ENCODE measurements around the gene EXOC3L4.
"Not testable (repeated sequence)": the region's sequence is repeated elsewhere in the genome, so short reads cannot be mapped to it uniquely, and the experiment has no call there.

The EXOC3L4 gene

DNA sequence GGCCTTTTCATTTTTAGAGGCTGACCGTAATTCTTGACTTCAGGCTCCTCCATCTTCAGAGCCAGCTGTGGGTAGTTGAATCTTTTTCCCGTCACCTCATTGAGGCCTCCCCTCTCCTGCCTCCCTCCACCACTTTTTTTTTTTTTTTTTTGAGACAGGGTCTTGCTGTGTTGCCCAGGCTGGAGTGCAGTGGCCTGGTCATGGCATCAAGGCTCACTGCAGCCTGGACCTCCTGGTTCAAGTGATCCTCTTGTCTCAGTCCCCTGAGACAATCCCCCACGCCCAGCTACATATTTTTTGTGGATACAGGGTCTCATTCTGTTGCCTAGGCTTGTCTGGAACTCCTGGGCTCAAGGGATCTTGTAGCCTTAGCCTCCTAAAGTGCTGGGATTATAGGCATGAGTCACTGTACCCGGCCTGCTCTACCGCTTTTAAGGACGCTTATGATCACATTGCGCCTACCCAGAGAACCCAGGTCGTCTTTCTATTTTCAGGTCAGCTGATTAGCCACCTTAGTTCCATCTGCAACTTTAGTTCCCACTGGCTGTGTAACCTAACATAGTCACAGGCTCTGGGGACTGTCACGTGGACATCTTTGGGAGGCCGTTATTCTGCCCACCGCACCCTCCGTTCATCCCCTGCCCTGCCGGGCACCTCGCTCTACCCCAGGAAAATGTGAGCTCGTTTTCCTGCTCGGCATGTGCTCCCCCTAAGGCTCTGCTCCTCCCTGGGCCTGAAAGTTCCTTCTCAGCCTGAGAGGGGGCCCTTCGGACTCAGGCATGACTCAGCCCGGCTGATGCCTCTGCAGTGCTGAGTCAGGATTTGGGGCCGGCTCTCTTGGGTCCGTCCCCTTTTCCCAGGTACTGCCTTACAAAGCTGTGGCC lies 42.1 kb downstream of the EXOC3L4 start:
- DNase-seq, result no peak

DNA sequence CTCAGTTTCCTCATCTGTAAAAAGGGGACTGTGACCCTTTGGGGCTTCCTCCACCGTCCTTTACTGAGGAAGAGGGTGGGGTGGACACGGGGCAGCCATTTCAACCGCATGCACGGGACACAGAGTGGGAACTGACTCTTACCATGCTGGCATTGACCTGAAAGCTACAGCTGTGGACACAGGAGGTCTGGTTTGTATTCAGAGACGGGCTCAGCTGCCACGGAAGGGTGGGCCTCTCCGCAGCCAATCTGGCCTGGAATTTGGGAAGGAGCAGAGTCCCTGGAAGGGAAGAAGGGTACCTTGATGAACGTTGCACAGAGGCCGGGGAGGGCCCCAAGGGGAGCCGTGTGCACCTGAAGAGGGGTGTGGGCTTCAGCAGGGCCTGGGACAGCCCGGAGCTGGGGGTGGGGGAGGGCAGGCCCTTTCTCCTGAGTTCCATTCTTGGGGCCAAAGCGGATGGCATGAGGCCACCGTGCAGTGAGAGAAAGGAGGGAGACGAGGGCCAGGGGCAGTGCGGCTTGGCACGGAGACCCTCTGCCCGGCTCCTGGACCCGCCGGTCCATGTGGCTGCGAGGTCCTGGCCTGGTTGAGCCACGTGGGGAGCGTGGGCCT lies 43.3 kb downstream of the EXOC3L4 start:
- DNase-seq, result no peak

DNA sequence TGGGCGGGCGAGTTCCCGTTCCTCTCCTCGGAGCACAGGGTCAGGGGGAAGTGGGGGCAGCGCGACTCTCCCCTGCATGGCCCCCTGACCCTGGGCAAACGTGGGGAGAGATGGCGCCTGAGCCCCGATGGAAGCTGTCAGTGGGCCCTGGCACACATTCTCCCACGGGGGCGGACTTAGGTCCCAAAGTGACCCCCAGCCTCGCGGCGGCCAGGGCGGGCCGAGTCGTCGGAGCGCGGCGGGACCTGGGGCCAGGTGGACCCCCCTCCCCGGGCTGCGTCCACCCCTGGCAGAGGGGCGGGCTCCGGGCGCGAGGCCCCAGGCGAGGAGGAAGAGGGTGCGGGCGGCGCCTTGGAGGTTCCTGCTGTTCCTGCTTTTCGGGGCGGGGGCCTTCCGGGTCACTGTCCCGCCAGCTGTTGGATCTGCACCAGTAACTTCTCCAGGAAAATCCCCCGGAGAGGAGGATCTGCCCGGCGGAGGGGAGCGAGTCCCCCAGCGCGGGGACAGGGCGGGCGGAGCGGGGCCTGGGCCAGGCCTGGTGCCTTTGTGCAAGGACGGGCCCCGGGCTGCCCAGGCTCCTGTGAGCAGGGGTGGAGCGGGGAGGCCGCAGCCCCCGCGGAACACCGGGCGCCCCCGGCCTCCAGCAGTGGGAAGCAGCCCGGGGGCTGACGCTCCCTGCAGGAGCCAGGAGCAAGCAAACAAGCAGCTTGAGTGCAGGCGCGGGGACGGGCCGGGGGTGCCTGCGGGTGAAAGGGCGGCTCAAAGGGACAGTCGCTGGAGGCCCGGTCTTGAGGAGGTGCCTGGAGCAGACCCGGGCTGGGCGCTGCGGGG lies 44.0 kb downstream of the EXOC3L4 start:
- DNase-seq, result no peak

DNA sequence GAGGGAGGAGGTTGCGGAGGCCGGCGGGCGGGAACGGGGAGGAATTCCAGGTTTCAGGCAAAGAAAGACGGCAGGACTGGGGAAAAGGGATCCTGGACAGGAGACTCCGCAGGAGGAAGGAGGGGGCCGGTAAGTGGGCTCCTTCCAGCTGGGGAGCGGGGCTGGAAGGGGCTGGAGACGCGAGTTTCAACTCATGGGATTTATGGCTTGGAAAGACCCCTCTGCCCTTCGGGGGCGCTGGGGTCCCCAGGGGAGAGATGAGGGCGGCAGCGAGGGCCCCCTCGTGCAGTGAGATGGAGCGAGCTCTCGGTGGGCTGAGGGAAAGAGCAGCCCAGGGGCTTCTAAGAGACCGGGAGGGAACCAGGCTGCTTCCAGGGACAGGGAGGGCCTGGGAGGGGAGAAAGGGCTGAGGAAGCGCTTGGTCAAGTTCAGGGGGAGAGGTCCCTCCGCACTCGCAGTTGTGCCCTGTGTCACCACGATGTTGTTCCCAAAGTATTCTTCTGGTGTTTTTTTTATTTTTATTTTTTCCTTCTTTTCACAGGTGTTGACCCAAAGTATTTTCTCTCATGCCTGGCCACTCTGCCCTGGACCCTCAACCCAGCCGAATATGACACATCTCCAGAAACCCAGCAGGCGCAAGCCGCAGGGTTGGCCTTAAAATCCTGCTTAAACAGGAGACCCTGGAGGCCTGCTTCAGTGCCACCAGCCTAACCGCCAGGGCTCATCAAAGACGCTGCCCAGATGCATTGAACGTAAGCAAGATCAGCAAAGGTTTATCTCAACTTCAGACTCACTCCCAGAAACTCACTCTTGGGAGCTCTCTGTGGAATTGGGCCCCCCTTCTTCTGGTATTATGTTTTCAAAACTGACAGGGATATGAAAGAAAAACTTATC lies 44.9 kb downstream of the EXOC3L4 start:
- DNase-seq, result no peak

DNA sequence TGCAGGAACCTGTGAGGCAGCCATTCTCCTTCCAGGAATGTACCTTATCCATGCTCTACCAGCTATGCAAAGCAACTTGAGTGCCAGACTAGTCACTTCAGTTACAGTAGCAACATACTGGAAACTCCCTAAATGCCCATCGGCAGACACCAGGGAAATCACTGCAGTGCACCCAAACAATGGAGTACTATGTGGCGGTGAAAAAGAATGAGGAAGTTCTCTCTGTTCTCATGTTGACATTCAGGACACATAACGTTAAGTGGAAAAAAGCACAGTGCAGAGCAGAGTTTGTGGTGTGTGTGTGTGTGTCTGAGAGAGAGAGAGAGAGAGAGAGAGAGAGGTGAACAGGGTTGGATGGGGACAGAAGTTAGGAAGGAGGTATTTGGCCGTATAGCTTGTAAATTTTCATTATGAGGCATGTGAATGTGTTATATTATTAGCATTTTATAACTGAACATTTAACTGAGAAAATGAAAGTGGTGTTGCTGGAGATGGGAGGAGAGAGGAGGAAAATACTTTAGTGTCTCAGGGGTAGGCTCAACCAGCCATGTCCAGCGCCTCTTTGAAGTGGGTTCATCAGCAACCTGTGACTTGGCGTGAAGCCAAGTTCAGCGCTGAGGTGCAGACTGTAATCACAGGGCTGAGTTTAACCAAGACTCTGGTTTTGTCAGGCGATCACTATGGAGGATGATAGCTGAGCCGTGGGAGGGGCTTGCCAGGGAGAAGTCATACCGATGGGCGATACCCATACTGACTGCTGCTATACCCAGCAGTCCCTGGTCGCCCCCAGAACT lies 46.0 kb downstream of the EXOC3L4 start:
- no peak for DNase-seq

DNA sequence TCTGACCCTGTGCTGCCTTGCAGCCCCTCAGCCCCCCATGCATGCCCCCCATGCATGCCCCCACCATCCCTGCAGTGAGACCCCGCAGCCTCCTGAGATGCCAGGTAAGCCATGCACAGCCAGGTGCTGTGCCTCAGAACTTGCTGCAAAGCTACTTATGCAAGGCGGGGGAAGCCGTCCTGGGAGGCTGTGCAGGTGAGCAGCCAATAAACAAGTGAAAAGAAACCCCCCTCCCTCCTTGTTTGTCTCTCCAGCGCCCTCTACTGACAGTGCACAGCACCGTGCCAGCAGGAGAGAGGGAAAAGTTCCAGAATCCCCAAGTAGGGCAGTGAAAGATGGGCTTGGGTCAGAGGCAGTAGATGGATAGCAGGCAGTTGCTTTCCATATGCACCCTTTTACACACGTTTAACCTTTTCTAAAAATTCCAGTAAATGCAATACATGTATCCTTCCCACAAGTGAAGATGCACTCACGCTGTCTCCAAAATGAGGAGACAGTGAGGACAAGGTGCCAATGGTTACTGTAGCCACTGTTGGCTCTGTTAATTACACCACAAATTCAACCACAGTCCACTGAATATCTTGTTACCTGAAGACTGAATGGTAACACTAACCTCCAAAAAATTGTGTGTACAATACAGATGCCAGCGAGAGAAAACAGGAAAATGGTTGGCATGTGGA lies 46.7 kb downstream of the EXOC3L4 start:
- peak in 1 of 2 experiments; percentile 14 for DNase-seq

DNA sequence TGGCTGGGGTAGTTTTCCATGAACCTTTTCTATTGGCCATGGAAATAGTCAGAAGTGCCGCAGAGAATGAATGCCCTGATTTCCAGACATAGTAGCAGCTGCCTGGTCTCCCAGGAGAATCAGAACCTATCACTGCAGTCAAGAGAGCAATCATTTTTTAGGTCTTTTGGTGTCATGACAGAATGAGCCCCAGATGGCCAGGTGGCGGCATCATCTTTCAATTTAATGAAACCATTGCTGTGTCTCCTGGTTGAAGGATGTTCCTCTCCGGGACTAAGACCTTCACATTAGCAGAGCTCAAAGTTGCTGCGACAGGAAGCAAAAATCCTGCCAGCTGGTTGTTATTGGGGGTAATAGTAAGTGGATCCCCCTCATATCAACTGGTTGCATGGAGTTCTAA lies 47.5 kb downstream of the EXOC3L4 start:
- no peak for DNase-seq

DNA sequence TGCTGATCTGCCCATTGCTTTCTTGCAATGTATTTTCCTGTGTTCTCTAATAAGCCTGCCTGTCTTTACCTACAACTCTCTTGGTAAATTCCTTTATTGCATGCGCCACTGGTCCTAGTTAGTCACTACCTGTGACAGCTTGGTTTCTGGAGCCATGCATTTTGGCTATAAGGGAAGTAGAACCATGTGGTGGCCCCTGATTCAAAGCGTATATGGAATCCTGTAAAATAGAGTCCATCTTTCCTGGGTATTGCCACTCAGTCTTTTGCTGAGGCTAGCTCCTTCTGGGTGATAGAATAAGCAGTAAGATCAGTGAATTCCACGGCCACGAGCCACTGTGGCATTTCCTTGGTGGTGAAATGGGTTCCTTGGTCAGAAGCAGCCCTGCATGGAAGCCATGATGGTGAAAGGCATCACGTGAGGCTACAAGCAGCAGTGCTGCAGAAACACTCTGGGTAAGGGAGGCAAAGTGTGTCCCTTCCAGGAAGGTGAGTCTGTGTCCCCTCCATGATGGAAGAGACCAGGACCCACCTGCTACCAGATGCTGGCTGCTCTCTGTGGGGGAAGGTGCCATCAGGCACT lies 48.3 kb downstream of the EXOC3L4 start:
- no peak for DNase-seq

DNA sequence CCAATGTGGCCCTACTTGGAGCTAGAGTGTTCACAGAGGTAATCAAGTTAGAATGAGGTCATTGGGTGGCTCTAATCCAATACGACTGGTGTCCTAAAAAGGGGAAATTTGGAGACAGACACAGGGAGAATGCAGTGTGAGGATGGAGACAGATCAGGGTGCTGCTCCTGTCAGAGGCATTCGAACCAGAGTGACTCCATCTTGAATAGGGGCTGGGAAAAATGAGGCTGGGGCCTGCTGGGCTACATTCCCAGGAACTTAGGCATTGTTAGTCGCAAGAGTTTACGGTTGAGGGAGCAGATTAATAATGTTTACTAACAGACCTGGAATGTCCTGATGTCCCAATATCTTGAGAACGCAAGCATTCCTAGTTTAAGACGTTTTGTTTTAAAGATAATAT lies 49.0 kb downstream of the EXOC3L4 start:
- DNase-seq, result no peak

DNA sequence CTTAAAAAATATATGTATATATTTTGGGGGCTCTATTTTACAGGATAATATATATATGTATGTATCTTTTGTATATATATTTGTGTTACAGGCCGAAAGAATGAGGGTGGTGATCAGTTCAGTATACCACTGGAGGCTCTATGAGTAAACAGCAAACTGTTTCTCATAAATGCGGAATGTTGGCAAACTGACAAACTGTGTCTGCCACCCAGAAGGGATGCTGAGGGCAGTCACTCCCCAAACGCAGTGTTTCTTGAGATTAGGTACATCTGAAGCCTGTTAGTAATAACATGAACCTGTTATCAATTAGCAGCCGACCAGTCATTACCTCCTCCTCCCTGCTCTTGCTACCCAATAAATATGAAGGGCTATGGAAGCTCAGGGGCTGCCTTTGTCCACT lies 49.6 kb downstream of the EXOC3L4 start:
- no peak for DNase-seq

DNA sequence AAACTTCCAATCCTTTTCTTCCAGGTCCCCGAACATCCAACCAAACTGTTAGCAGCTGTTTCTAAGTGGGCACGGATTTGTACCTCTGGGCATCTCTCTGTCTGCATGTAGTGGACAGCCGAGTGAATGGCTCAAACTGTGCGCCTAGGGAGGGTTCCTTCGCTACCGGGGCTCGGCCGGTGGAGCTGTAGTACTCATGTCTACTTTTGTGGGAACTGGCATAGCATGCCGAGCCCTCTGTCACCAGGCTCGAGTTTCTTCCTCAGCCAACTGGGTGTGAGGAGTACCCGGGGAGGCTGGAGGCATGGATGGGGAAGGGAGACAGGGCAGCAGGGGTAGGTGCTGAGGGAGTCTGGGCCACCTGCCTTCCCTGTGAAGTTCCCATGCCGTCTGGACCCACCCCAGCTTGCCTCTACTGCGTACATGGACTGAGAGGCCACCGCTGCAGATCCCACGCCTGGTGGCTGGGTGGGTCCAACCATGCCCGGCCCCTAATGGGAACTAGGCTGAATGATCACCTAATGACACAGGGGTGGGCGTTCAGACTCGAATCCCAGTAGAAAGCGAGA lies 51.7 kb downstream of the EXOC3L4 start:
- DNase-seq, result no peak

DNA sequence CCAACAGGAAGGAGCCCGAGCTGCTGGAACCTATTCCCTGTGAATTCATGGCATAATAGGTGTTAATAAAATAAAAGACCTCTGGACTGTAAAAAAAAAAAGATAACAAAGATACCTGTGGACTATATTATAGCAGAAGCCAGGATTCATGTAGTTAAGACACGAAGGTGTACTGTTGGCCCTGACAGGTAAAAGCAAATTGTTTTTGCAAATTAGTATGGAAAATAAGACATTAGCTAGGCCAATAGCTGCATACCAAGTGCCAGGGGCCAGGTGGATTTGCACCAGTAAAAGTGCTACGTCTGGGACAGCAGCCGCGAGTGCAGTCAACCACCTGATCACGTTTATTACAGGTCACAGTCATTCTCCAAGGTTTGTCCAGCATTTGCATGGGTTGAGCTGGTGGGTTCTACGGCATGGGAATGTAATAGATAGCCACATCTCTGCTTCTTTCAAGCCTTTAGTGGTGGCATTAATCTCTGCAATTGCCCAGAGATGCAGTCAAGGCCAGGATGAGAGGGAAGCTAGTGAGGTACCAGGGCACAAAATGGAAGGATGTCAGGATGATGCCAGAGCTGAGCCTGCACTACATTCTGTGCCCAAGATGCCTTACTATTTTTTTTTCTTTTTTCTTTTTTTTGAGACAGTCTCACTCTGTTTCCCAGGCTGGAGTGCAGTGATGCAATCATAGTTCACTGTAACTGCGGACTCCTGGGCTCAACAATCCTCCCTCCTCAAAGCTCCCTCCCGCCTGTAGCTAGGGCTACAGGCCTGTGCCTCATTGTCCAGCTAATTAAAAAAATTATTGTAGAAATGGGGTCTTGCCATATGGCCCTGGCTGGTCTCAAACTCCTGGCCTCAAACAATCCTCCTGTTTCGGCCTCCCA lies 55.1 kb downstream of the EXOC3L4 start:
- no peak for DNase-seq

DNA sequence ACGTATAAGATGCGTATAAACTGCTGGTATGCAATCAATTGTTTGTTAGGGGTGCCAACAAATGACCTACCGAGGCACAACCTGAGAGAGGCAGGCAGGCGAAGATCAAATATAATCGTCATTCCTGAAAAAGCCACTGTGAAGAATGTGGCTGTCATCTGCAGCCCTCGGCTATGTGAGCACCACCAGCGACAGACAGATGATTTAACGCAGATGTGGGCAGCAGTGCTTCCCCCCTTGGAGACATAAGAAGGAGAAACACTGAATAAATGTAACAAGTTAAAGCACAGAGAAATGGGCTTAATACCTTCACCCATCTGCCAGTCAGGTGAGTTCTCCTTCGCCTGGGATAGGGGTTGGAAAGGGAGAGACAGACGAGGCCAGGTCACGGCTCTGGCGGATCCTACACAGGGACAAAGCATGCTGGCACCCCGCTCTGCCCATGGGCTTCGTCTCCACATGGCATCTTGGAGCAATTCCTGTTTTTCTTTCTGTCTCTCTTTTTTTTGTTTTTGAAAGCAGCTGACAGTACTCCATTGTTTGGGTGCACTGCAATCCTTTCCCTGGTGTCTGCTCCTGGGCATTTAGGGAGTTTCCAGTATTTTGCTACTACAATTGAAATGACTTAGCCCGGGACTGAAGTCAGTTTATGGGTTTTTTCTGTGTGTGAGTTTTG lies 56.9 kb downstream of the EXOC3L4 start:
- DNase-seq, result no peak

DNA sequence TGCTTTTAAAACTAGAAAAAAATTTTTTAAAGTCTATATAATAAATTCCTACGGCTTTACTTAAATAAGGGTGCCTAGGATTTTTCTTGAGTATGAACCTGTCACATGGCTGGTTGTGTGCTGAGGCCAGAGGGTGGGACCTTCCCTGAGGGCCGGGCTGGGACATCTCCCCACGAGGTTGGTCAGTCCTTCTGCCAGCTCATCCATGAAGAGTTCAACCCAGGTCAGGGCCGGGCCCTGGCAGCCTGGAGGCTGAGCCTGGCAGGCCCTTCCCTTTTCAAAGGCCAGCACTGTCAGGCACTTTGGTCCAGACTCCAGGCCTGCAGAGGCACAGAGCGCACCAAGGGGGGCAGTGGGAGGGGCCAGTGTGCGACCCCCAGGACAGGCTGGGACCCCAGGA lies 60.5 kb downstream of the EXOC3L4 start:
- no peak for DNase-seq

DNA sequence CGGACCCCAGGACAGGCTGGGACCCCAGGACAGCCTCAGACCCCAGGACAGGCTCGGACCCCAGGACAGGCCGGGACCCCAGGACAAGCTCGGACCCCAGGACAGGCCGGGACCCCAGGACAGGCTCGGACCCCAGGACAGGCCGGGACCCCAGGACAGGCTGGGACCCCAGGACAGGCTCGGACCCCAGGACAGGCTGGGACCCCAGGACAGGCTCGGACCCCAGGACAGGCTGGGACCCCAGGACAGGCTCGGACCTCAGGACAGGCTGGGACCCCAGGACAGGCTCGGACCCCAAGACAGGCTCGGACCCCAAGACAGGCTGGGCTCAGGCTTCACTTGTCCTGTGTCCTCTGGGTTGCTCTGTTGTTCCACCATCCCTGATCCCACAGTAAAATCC lies 60.9 kb downstream of the EXOC3L4 start:
- not testable (repeated sequence) for DNase-seq

DNA sequence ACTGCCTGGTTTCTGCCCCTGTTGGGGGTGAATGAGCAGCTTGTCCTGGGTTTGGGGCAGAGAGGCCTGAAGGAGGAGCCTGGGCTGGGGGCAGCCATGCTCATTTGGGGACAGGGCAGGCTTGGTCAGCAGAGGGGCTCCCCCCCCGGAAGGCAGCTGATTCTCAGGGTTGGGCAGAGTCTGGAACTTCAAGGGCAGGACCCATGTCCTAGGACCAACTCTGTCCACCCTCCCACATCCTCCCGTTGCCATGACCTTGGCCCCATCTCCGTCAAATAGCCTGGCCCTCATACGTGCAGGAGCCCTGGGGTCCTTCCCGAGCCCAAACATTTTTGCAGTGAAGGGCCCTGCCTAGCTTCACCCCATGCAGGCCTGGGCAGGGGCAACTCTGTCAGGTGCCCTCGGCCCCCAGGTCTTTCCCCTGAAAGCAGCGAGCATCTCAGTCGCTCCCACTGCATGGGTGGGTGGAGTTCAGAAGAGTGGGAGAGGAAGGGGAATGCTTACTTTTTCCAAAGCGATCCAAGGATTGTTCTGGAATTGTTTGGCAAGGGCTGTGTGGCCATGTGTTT lies 61.4 kb downstream of the EXOC3L4 start:
- DNase-seq, result no peak

DNA sequence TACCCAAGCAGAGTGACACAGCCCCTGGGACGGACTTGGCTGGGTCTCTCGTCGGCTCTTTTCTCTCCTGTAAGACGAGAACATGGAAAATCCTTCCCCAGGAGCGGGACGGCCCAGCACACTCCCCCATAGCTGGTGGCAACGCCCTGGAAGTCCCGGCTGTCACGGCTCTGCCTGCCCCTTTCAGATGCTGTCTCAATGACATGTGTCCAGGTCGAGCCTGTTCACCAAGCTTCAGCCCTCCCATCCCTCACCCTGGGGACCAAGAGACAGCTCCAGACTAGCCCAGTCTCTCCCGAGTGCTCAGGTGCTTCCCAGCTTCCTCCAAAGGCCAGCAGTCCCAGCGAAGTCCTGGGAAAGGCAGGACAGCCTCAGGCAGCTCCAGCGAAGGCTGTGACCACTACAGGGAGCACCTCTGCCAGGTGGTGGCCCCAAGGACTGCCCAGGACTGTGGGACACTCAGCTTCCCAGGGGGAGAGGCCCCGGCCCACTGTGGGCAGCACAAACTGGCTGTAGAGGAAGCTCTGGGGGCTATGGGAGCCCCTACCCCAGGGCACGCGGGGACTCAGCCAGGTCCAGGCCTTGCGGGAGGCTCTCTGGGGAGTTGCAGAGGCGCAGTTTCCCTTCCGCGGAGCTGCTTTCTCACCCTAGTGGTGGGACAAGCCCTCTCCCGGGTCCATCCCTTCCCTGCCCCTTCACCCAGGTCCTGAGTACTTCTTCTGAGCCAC lies 62.3 kb downstream of the EXOC3L4 start:
- DNase-seq, result no peak

DNA sequence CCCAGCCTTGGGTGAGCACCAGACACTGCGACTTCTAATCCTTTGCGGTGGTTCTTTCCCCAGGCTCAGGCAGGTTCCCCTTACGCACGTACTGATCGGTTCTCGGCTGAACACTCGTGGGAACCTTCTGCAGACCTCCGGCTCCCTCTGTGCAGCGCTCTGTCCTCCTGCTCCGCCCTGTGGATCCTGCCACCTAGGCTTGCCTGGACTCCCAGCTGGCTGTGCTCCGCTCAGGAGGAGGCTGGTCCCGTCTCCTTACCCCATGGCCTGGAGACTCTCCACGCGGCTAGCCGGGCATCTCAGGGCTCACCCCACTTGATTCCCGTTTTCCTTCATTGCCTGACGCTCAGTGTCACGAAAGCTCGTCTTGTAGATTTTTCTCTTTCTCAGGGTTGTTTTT lies 63.4 kb downstream of the EXOC3L4 start:
- DNase-seq, result no peak

Data from stimulated activated CD4-positive, alpha-beta T cell treated with anti-CD3 and anti-CD28 coated beads, Interleukin-4, amount 100 ng/mL, for 4 hours (primary cell).